Stimulated activated naive CD8-positive, alpha-beta T cell treated with anti-CD3 and anti-CD28 coated beads, Interleukin-15, Interleukin-2, amounts not matched to agents 100 ng/mL and 50 ng/mL, for 24 hours (primary cell): ENCODE measurements around the gene RNF150.

Experiments
- H3K27ac Mint-ChIP-seq: one replicate; pipeline ENCODE4 v1.8.0; 2021; ENCODE audit warnings: mild to moderate bottlenecking, mixed read lengths
- H3K27me3 Mint-ChIP-seq: one replicate; pipeline ENCODE4 v1.8.0; 2021; ENCODE audit warnings: mixed read lengths
- H3K36me3 Mint-ChIP-seq: one replicate; pipeline ENCODE4 v1.8.0; 2021; ENCODE audit warnings: low read depth, mixed read lengths
- H3K4me1 Mint-ChIP-seq: one replicate; pipeline ENCODE4 v1.8.0; 2021; ENCODE audit warnings: low read depth, mixed read lengths
- H3K4me3 Mint-ChIP-seq: one replicate; pipeline ENCODE4 v1.8.0; 2021; ENCODE audit warnings: mild to moderate bottlenecking, mixed read lengths
- H3K9me3 Mint-ChIP-seq: one replicate; pipeline ENCODE4 v1.8.0; 2021; ENCODE audit warnings: mixed read lengths

Gene RNF150

GRCh38 chr4:140876615-140877364, 256.5 kb downstream of the RNF150 start:
- no peaks in the 10 kb centered on the region for H3K27me3 Mint-ChIP-seq
- H3K4me3 Mint-ChIP-seq: no peak overlapping the region
- peaks cover 12% of the 10 kb centered on the region for H3K9me3 Mint-ChIP-seq
- H3K4me1 Mint-ChIP-seq: no peaks in the 10 kb centered on the region
- no peak overlapping the region for H3K27ac Mint-ChIP-seq
- H3K36me3 Mint-ChIP-seq: no peaks in the 10 kb centered on the region

DNA sequence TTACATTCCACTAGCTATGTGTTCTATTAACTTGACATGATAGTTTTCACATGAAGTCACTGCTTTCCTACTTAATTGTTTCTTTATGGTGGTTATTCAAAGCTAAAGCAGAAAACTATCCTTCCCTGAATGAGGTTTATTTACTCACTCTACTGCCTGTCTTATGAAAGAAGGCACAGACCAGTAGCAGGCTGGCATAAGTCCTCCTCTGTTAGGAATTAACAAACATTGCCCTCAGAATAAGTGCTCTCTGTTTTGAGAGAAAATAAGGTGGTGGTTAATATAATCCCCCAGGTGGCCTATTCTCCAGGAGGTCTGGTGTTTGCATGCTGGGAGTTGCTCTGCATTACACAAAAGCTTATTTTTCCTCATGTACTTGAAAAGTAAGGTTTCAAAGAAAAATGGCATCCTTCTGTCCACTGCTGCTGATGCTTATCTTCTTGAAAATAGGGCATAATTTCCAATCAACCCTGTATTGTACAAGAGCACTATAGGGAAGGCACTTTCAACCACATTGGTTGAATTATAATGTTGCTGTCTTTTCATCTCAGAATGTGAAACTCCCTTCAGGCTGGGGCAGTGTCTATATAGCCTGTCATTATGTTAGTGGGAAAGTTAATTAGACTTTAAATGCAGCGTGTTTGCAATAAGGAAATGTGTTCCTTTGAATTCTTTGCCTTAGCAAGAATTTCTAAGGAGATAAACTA, 257.4 kb downstream of the RNF150 start:
- no peaks in the 10 kb centered on the region for H3K27me3 Mint-ChIP-seq
- peaks cover 12% of the 10 kb centered on the region for H3K9me3 Mint-ChIP-seq
- H3K4me3 Mint-ChIP-seq: no peak overlapping the region
- no peaks in the 10 kb centered on the region for H3K36me3 Mint-ChIP-seq
- H3K4me1 Mint-ChIP-seq: no peaks in the 10 kb centered on the region
- no peak overlapping the region for H3K27ac Mint-ChIP-seq

DNA sequence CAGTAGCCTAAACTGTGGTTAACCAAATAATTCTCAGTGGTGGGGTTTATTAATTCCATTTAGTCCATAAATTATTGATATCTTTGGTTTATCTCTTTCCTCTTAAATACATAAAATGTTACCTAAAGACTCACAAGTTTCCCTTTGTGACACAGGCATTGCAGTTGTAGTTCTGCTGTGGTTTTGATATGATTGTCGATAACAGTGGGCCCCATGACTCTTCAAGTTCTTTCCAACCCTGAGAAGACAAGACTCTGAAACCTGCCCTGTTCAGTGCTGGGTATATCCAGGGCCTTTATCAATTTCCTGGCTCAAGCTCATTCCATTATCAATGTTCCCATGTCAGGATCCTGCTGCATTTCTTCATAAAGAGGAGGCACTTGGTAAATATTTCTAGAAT, 259.2 kb downstream of the RNF150 start:
- H3K27me3 Mint-ChIP-seq: no peaks in the 10 kb centered on the region
- H3K9me3 Mint-ChIP-seq: peaks cover 9% of the 10 kb centered on the region
- no peak overlapping the region for H3K27ac Mint-ChIP-seq
- H3K36me3 Mint-ChIP-seq: no peaks in the 10 kb centered on the region
- H3K4me3 Mint-ChIP-seq: no peak overlapping the region
- no peaks in the 10 kb centered on the region for H3K4me1 Mint-ChIP-seq

DNA sequence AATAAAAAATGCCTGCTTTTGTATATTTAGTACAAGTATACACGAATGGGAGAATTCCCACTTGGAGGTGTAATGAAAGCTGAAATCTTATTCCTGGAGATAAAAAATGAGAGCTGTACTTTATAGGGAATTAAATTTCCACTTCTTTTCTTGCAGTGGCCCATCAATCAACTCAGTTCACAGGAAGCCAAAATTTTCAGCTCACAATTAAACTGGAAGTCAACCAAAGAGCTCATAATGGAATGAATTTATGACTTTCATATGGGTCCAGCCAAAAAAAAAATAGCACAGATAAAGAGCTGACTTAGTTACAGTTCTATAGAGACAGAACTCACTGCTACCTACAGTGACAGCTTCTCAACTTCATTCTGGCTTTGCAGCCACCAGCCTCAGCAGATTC, 261.9 kb downstream of the RNF150 start:
- H3K4me3 Mint-ChIP-seq: no peak overlapping the region
- H3K27ac Mint-ChIP-seq: no peak overlapping the region
- H3K9me3 Mint-ChIP-seq: no peaks in the 10 kb centered on the region

DNA sequence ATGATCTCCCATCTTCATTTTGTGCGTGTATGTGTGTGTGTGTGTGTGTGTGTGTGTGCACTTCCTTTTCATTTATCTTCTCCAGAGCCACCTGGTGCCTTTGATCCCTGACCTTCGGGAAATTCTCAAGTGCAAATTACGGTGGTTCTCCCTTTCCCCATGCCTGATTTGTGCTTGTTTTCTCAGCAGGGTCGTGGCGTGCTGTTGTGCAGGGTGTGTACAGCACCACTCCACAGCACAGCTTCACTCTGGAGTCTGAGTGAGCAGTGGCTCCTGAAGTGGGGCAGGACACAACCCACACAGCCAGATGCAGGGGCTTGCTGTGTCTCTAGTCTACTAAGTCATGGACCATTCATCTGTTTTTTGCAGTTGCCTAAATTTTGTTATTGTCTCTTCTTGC, 262.8 kb downstream of the RNF150 start:
- no peaks in the 10 kb centered on the region for H3K36me3 Mint-ChIP-seq
- H3K9me3 Mint-ChIP-seq: no peaks in the 10 kb centered on the region
- no peak overlapping the region for H3K27ac Mint-ChIP-seq
- H3K4me3 Mint-ChIP-seq: no peak overlapping the region
- H3K27me3 Mint-ChIP-seq: no peaks in the 10 kb centered on the region
- no peaks in the 10 kb centered on the region for H3K4me1 Mint-ChIP-seq

More for the DNA sequence above, 261.9 kb downstream of the RNF150 start:
- Mint-ChIP-seq H3K36me3 (no peaks in the 10 kb centered on the region), H3K27me3 (no peaks in the 10 kb centered on the region), H3K4me1 (no peaks in the 10 kb centered on the region)

DNA sequence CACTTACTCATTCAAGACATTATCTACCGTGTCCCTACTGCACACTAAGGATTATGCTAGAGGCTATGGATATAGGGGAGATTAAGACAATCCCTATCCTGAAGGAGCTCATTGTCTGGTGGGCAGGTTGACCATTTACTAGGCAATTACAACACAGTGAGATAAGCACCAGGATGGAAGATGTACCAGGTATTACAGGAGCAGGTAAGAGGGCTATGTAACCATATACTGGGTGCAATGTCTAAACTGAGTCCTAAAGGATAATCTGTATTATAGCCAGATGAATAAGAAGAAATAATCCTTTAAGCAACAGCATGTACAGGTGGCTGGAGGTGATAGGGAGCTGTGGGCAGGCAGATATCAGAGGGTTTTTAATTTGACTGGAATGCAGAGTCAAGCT, 263.8 kb downstream of the RNF150 start:
- Mint-ChIP-seq H3K27me3 (no peaks in the 10 kb centered on the region), H3K4me1 (no peaks in the 10 kb centered on the region), H3K27ac (no peak overlapping the region), H3K9me3 (no peaks in the 10 kb centered on the region), H3K36me3 (no peaks in the 10 kb centered on the region), H3K4me3 (no peak overlapping the region)

GRCh38 chr4:140867356-140867755, 265.9 kb downstream of the RNF150 start:
- no peaks in the 10 kb centered on the region for H3K9me3 Mint-ChIP-seq
- no peak overlapping the region for H3K27ac Mint-ChIP-seq
- H3K36me3 Mint-ChIP-seq: no peaks in the 10 kb centered on the region
- H3K4me1 Mint-ChIP-seq: peaks cover 6% of the 10 kb centered on the region
- H3K4me3 Mint-ChIP-seq: no peak overlapping the region
- H3K27me3 Mint-ChIP-seq: no peaks in the 10 kb centered on the region

GRCh38 chr4:140866492-140867005, 266.7 kb downstream of the RNF150 start:
- H3K9me3 Mint-ChIP-seq: no peaks in the 10 kb centered on the region
- H3K4me1 Mint-ChIP-seq: peaks cover 6% of the 10 kb centered on the region
- H3K36me3 Mint-ChIP-seq: no peaks in the 10 kb centered on the region
- H3K27me3 Mint-ChIP-seq: no peaks in the 10 kb centered on the region
- no peak overlapping the region for H3K27ac Mint-ChIP-seq
- no peak overlapping the region for H3K4me3 Mint-ChIP-seq

GRCh38 chr4:140865253-140866217, 267.7 kb downstream of the RNF150 start:
- Mint-ChIP-seq H3K27me3 (no peaks in the 10 kb centered on the region), H3K36me3 (no peaks in the 10 kb centered on the region), H3K9me3 (no peaks in the 10 kb centered on the region), H3K27ac (no peak overlapping the region), H3K4me1 (peaks cover 6% of the 10 kb centered on the region), H3K4me3 (no peak overlapping the region)

- H3K4me3 Mint-ChIP-seq: no peak overlapping the region
- no peaks in the 10 kb centered on the region for H3K27me3 Mint-ChIP-seq
Measured at GRCh38 chr4:140863197-140863596, 270.1 kb downstream of the RNF150 start.

DNA sequence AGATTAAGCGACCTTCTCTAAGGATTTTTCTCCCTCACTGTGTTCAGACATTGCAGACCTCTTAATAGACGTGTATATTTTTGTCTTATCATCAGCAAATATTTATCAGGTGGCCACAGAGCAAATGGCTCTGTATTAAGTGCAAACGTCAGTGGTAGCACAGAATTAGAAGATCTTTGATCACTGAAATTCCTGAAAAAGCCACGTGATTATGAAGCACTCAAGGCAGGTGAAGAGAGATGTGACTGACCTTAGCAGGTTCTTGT, 271.2 kb downstream of the RNF150 start:
- Mint-ChIP-seq H3K36me3 (no peaks in the 10 kb centered on the region), H3K9me3 (no peaks in the 10 kb centered on the region), H3K4me1 (peaks cover 6% of the 10 kb centered on the region), H3K27me3 (peaks cover under 1% of the 10 kb centered on the region), H3K27ac (no peak overlapping the region), H3K4me3 (no peak overlapping the region)

More at GRCh38 chr4:140863197-140863596, 270.1 kb downstream of the RNF150 start:
- no peaks in the 10 kb centered on the region for H3K36me3 Mint-ChIP-seq
- H3K9me3 Mint-ChIP-seq: no peaks in the 10 kb centered on the region
- H3K27ac Mint-ChIP-seq: no peak overlapping the region
- peaks cover 6% of the 10 kb centered on the region for H3K4me1 Mint-ChIP-seq

GRCh38 chr4:140861359-140862176, 271.7 kb downstream of the RNF150 start:
- peaks cover 6% of the 10 kb centered on the region for H3K4me1 Mint-ChIP-seq

DNA sequence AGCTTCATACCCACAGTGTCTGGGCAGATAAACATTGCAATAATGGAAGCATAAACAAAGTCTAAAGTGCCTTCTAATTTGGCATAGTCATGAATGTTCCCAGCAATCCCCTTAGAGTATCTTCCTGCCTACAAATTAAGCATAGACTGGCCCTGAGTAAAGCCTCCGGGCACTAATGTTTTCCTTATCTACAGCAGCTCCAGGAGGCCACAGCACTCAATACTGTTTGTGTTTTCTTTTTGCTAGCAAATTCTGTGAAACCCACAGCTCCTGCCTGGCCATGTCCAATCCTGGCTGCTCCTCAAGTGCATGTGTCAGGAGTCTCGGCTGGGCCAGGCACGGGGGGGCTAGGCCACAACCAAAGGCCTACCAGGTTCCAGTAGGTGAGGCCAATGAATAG, 274.4 kb downstream of the RNF150 start:
- no peak overlapping the region for H3K27ac Mint-ChIP-seq
- peaks cover 7% of the 10 kb centered on the region for H3K27me3 Mint-ChIP-seq
- peaks cover 6% of the 10 kb centered on the region for H3K4me1 Mint-ChIP-seq
- H3K9me3 Mint-ChIP-seq: no peaks in the 10 kb centered on the region
- H3K4me3 Mint-ChIP-seq: no peak overlapping the region
- no peaks in the 10 kb centered on the region for H3K36me3 Mint-ChIP-seq

More at GRCh38 chr4:140861359-140862176, 271.7 kb downstream of the RNF150 start:
- Mint-ChIP-seq H3K27me3 (peaks cover 6% of the 10 kb centered on the region), H3K9me3 (no peaks in the 10 kb centered on the region), H3K36me3 (no peaks in the 10 kb centered on the region), H3K27ac (no peak overlapping the region), H3K4me3 (no peak overlapping the region)

- no peak overlapping the region for H3K27ac Mint-ChIP-seq
- H3K4me3 Mint-ChIP-seq: no peak overlapping the region
- no peaks in the 10 kb centered on the region for H3K4me1 Mint-ChIP-seq
- H3K27me3 Mint-ChIP-seq: peaks cover 7% of the 10 kb centered on the region
- no peaks in the 10 kb centered on the region for H3K36me3 Mint-ChIP-seq
- no peaks in the 10 kb centered on the region for H3K9me3 Mint-ChIP-seq
Measured at GRCh38 chr4:140857111-140857510, 276.2 kb downstream of the RNF150 start.
